AG10803 (cell line): Measurements from ENCODE around the gene FBXO10.

ENCODE experiments used
- DNase-seq: peaks from one replicate; pipeline ENCODE4 v3.0.0; 2010; ENCODE audit warnings: low read depth
- H3K4me3 ChIP-seq: 2 replicates; pipeline ENCODE4 v1.5.1; 2011; ENCODE audit warnings: mild to moderate bottlenecking, low read length, control low read depth
- CTCF ChIP-seq: conservative IDR thresholded peaks from 2 replicates; pipeline ENCODE4 v1.5.1; 2011; ENCODE audit warnings: mild to moderate bottlenecking, low read length, control low read depth, inconsistent platforms

FBXO10 gene

GRCh38 chr9:37542488-37542887, 33.7 kb downstream of the FBXO10 start:
- no peak overlapping the region for H3K4me3 ChIP-seq
- DNase-seq = no peak
- no peak for TF ChIP-seq CTCF

- no peak for TF ChIP-seq CTCF
- H3K4me3 ChIP-seq = no peak overlapping the region
- no peak for DNase-seq
These were observed 34.7 kb downstream of the FBXO10 start for GRCh38 chr9:37541465-37541864.

- no peak for TF ChIP-seq CTCF
- H3K4me3 ChIP-seq = no peak overlapping the region
- DNase-seq = no peak
These were observed 35.5 kb downstream of the FBXO10 start for GRCh38 chr9:37540634-37541033.

GRCh38 chr9:37539634-37540033, 36.5 kb downstream of the FBXO10 start:
- DNase-seq = no peak
- no peak for TF ChIP-seq CTCF

GRCh38 chr9:37538099-37538498, 38.1 kb downstream of the FBXO10 start:
- no peak for DNase-seq
- H3K4me3 ChIP-seq = no peak overlapping the region
- TF ChIP-seq CTCF = no peak

More at GRCh38 chr9:37539634-37540033, 36.5 kb downstream of the FBXO10 start:
- H3K4me3 ChIP-seq = no peak overlapping the region

GRCh38 chr9:37534901-37535300, 41.3 kb downstream of the FBXO10 start:
- H3K4me3 ChIP-seq = no peak overlapping the region
- DNase-seq = no peak
- TF ChIP-seq CTCF = no peak

GRCh38 chr9:37534412-37534811, 41.8 kb downstream of the FBXO10 start:
- no peak for TF ChIP-seq CTCF
- no peak for DNase-seq
- H3K4me3 ChIP-seq = no peak overlapping the region
